HG03280 (cell line): ENCODE results near the gene WASHC1.
"Not testable (repeated sequence)": the region's sequence is repeated elsewhere in the genome, so short reads cannot be mapped to it uniquely, and the experiment has no call there.

Experiments
- ATAC-seq: cut with Tn5 transposase; IDR thresholded peaks from one replicate; pipeline ENCODE4 v1.9.1; 2021; ENCODE audit warnings: mild to moderate bottlenecking, moderate library complexity; ENCODE audit not compliant: unreplicated experiment

Gene WASHC1

DNA sequence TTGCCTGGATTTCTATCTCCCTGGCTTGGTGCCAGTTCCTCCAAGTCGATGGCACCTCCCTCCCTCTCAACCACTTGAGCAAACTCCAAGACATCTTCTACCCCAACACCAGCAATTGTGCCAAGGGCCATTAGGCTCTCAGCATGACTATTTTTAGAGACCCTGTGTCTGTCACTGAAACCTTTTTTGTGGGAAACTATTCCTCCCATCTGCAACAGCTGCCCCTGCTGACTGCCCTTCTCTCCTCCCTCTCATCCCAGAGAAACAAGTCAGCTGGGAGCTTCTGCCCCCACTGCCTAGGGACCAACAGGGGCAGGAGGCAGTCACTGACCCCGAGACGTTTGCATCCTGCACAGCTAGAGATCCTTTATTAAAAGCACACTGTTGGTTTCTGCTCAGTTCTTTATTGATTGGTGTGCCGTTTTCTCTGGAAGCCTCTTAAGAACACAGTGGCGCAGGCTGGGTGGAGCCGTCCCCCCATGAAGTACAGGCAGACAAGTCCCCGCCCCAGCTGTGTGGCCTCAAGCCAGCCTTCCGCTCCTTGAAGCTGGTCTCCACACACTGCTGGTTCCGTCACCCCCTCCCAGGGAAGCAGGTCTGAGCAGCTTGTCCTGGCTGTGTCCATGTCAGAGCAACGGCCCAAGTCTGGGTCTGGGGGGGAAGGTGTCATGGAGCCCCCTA is 15.0 kb downstream of the WASHC1 start:
- ATAC-seq, result not testable (repeated sequence)

- not testable (repeated sequence) for ATAC-seq
Observed at GRCh38 chr9:11206-11605, 18.1 kb downstream of the WASHC1 start.

- ATAC-seq, result not testable (repeated sequence)
Observed at GRCh38 chr9:10653-11053, 18.6 kb downstream of the WASHC1 start.

GRCh38 chr9:10207-10606 is 19.0 kb downstream of the WASHC1 start:
- not testable (repeated sequence) for ATAC-seq
